ENCODE results near the gene DOCK10.

The DOCK10 gene

DNA sequence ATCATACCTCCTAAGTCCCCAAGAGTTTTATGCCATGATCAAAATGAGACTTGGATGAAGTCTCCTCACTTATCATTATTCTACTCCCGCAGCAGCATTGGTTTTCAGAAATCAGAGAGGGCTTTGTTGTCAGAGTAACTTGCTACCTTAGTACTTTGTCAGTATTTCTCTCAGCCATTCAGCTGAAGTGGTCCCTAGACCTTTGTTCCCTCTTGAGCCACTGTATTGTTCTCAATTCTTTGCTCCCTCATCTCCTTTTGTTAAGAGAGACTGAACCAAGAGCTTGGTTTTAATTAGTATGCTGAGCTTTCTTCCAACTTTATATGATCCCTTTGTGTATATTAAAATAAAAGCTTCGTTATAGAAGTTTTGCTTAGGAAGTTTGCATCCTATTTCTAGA, 133.4 kb downstream of the DOCK10 start:
- Histone ChIP-seq H3K4me1 (ENCODE audit: control insufficient read depth, insufficient read depth, low read length) (peaks cover 13% of the 10 kb centered on the region), H3K9me3 (ENCODE audit: control insufficient read depth, low read length) (no peaks in the 10 kb centered on the region), H3K27me3 (ENCODE audit: control insufficient read depth, insufficient read depth, low read length, poor library complexity, severe bottlenecking) (no peaks in the 10 kb centered on the region), H3K4me3 (ENCODE audit: insufficient read depth, low read depth, low read length) (no peak overlapping the region), H3K36me3 (ENCODE audit: control insufficient read depth, insufficient read depth, low read length) (no peaks in the 10 kb centered on the region), H3K27ac (ENCODE audit: insufficient read depth, low read depth, low read length, poor library complexity, severe bottlenecking) (peak overlapping the region; percentile 73)
- 38 to 56% methylated on average over 1 of the region's 2 CpGs for WGBS, 2 experiments

GRCh38 chr2:224904381-224904780, 137.9 kb downstream of the DOCK10 start:
- no peaks in the 10 kb centered on the region for H3K36me3 ChIP-seq (ENCODE audit: control insufficient read depth, insufficient read depth, low read length)
- no peaks in the 10 kb centered on the region for H3K4me1 ChIP-seq (ENCODE audit: control insufficient read depth, insufficient read depth, low read length)
- no peak overlapping the region for H3K27ac ChIP-seq (ENCODE audit: insufficient read depth, low read depth, low read length, poor library complexity, severe bottlenecking)
- H3K27me3 ChIP-seq (ENCODE audit: control insufficient read depth, insufficient read depth, low read length, poor library complexity, severe bottlenecking), result no peaks in the 10 kb centered on the region
- H3K9me3 ChIP-seq (ENCODE audit: control insufficient read depth, low read length), result no peaks in the 10 kb centered on the region
- H3K4me3 ChIP-seq (ENCODE audit: insufficient read depth, low read depth, low read length), result no peak overlapping the region
- 72% methylated on average over 1 of the region's 1 CpG; no CpG with 5 or more reads in 1 of the 2 experiments for WGBS, 2 experiments

DNA sequence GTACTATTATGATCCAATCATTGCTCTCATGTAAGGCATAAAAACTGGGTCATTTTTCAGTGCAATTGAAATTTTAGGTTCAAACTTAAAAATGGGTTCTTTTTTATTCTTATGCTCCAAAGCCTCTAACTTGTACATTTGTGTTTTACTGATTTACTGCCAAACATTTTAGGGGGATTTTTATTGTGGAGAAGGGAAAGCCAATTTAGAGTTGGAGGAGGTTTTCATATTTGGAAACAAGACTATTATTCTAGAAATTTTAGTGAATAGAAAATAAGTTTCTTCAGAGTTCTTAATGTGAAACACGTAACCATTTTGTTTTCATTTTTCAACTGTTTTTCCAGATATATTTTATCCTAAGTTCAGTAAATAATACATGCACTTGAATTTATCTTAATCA, 138.6 kb downstream of the DOCK10 start:
- H3K9me3 ChIP-seq (ENCODE audit: control insufficient read depth, low read length), result no peaks in the 10 kb centered on the region
- H3K4me3 ChIP-seq (ENCODE audit: insufficient read depth, low read depth, low read length), result no peak overlapping the region
- H3K27ac ChIP-seq (ENCODE audit: insufficient read depth, low read depth, low read length, poor library complexity, severe bottlenecking), result no peak overlapping the region
- H3K36me3 ChIP-seq (ENCODE audit: control insufficient read depth, insufficient read depth, low read length), result no peaks in the 10 kb centered on the region
- H3K4me1 ChIP-seq (ENCODE audit: control insufficient read depth, insufficient read depth, low read length), result no peaks in the 10 kb centered on the region
- 88% methylated on average over 1 of the region's 1 CpG; no CpG with 5 or more reads in 1 of the 2 experiments for WGBS, 2 experiments
- H3K27me3 ChIP-seq (ENCODE audit: control insufficient read depth, insufficient read depth, low read length, poor library complexity, severe bottlenecking), result no peaks in the 10 kb centered on the region

GRCh38 chr2:224901121-224901676, 141.1 kb downstream of the DOCK10 start:
- H3K36me3 ChIP-seq (ENCODE audit: control insufficient read depth, insufficient read depth, low read length), result no peaks in the 10 kb centered on the region
- no peaks in the 10 kb centered on the region for H3K4me1 ChIP-seq (ENCODE audit: control insufficient read depth, insufficient read depth, low read length)
- H3K9me3 ChIP-seq (ENCODE audit: control insufficient read depth, low read length), result no peaks in the 10 kb centered on the region
- no peaks in the 10 kb centered on the region for H3K27me3 ChIP-seq (ENCODE audit: control insufficient read depth, insufficient read depth, low read length, poor library complexity, severe bottlenecking)
- no peak overlapping the region for H3K27ac ChIP-seq (ENCODE audit: insufficient read depth, low read depth, low read length, poor library complexity, severe bottlenecking)
- H3K4me3 ChIP-seq (ENCODE audit: insufficient read depth, low read depth, low read length), result no peak overlapping the region
- WGBS, 2 experiments, result 93 to 96% methylated on average over 4 of the region's 4 CpGs

- WGBS, 2 experiments, result 100% methylated on average over 1 of the region's 1 CpG; no CpG with 5 or more reads in 1 of the 2 experiments
- Histone ChIP-seq H3K36me3 (ENCODE audit: control insufficient read depth, insufficient read depth, low read length) (no peaks in the 10 kb centered on the region), H3K9me3 (ENCODE audit: control insufficient read depth, low read length) (no peaks in the 10 kb centered on the region), H3K27ac (ENCODE audit: insufficient read depth, low read depth, low read length, poor library complexity, severe bottlenecking) (no peak overlapping the region), H3K27me3 (ENCODE audit: control insufficient read depth, insufficient read depth, low read length, poor library complexity, severe bottlenecking) (no peaks in the 10 kb centered on the region), H3K4me3 (ENCODE audit: insufficient read depth, low read depth, low read length) (no peak overlapping the region), H3K4me1 (ENCODE audit: control insufficient read depth, insufficient read depth, low read length) (no peaks in the 10 kb centered on the region)
These were observed 146.9 kb downstream of the DOCK10 start for GRCh38 chr2:224895377-224895776.

- Histone ChIP-seq H3K4me1 (ENCODE audit: control insufficient read depth, insufficient read depth, low read length) (no peaks in the 10 kb centered on the region), H3K36me3 (ENCODE audit: control insufficient read depth, insufficient read depth, low read length) (no peaks in the 10 kb centered on the region), H3K9me3 (ENCODE audit: control insufficient read depth, low read length) (no peaks in the 10 kb centered on the region), H3K27me3 (ENCODE audit: control insufficient read depth, insufficient read depth, low read length, poor library complexity, severe bottlenecking) (no peaks in the 10 kb centered on the region), H3K4me3 (ENCODE audit: insufficient read depth, low read depth, low read length) (no peak overlapping the region), H3K27ac (ENCODE audit: insufficient read depth, low read depth, low read length, poor library complexity, severe bottlenecking) (no peak overlapping the region)
- WGBS, 2 experiments, result 91 to 96% methylated on average over 3 of the region's 3 CpGs
These were observed 147.9 kb downstream of the DOCK10 start for GRCh38 chr2:224894356-224894755.

DNA sequence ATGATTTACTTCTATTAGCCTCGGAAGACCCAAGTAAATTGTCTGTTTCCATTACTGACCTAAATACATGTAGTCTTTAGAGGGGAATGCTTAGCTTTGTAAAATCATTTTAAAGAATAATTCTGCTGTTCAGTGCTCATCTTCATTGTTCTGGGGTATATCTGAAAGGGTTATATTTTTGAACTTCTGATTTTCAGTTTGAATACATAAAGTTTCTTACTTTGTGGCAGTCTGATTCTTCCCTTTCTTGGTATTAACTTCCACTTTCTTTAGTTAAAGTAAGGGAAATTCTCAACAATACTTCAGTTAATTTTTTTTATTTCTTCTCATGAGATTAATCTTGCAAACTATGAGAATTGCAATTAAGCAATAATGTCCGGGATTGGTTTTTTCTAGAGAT, 148.4 kb downstream of the DOCK10 start:
- Histone ChIP-seq H3K27ac (ENCODE audit: insufficient read depth, low read depth, low read length, poor library complexity, severe bottlenecking) (no peak overlapping the region), H3K4me1 (ENCODE audit: control insufficient read depth, insufficient read depth, low read length) (no peaks in the 10 kb centered on the region), H3K36me3 (ENCODE audit: control insufficient read depth, insufficient read depth, low read length) (no peaks in the 10 kb centered on the region), H3K27me3 (ENCODE audit: control insufficient read depth, insufficient read depth, low read length, poor library complexity, severe bottlenecking) (no peaks in the 10 kb centered on the region), H3K9me3 (ENCODE audit: control insufficient read depth, low read length) (no peaks in the 10 kb centered on the region), H3K4me3 (ENCODE audit: insufficient read depth, low read depth, low read length) (no peak overlapping the region)
- 100% methylated on average over 2 of the region's 2 CpGs; no CpG with 5 or more reads in 1 of the 2 experiments for WGBS, 2 experiments

DNA sequence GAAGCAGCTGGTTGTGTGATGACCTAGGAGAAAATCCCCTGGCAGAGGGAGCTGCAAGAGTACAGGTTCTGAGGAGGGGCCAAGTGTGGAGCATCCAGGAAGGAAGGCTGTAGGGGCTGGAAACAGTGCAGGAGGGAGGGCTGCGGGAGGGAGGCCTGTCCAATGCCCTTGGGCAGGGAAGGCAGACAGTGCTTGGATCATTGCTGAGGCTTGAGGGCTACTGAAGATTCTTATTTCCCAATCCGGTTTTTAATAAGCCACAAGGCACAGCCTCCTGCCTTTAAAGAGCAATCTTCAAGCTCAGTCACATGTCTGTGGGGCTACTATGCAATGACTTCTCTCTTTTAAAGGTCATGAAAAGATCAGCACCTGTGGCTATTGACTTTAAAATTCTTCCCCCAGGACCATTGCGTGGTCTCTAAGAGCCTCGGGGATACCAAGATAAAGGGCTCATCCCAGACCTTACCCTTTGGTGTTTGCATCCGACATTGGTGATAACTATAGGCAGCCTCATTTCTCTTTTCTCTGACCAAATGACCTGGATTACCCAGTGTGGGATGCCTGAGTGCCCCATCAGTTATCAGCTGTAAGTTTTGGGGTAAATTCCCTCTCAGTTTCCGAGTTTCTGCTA, 149.6 kb downstream of the DOCK10 start:
- 63 to 72% methylated on average over 6 of the region's 6 CpGs for WGBS, 2 experiments
- H3K4me1 ChIP-seq (ENCODE audit: control insufficient read depth, insufficient read depth, low read length), result no peaks in the 10 kb centered on the region

DNA sequence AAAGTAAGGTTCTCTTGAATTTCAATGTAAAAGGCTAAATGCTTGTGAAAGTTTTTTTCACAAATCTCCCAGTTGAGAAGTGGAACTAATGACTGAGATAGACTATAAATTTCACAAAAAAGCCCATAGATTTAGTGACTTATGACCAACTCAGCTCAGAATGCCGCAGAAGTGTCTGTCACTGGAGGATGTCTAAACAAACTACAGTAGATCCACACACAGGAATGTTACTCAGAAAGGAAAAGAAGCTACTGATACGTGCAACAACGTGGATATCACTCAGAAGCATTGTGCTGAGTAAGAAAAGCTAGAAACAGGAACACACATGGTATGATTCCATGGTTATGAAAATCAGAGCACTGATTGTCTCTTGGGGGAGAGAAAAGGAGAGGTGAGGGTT, 151.9 kb downstream of the DOCK10 start:
- Histone ChIP-seq H3K27ac (ENCODE audit: insufficient read depth, low read depth, low read length, poor library complexity, severe bottlenecking) (no peak overlapping the region), H3K4me3 (ENCODE audit: insufficient read depth, low read depth, low read length) (no peak overlapping the region), H3K4me1 (ENCODE audit: control insufficient read depth, insufficient read depth, low read length) (no peaks in the 10 kb centered on the region), H3K27me3 (ENCODE audit: control insufficient read depth, insufficient read depth, low read length, poor library complexity, severe bottlenecking) (no peaks in the 10 kb centered on the region), H3K36me3 (ENCODE audit: control insufficient read depth, insufficient read depth, low read length) (no peaks in the 10 kb centered on the region), H3K9me3 (ENCODE audit: control insufficient read depth, low read length) (no peaks in the 10 kb centered on the region)
- 95 to 99% methylated on average over 3 of the region's 3 CpGs for WGBS, 2 experiments

More for the DNA sequence above, 149.6 kb downstream of the DOCK10 start:
- no peaks in the 10 kb centered on the region for H3K9me3 ChIP-seq (ENCODE audit: control insufficient read depth, low read length)
- H3K27me3 ChIP-seq (ENCODE audit: control insufficient read depth, insufficient read depth, low read length, poor library complexity, severe bottlenecking), result no peaks in the 10 kb centered on the region
- H3K4me3 ChIP-seq (ENCODE audit: insufficient read depth, low read depth, low read length), result no peak overlapping the region
- H3K27ac ChIP-seq (ENCODE audit: insufficient read depth, low read depth, low read length, poor library complexity, severe bottlenecking), result no peak overlapping the region
- no peaks in the 10 kb centered on the region for H3K36me3 ChIP-seq (ENCODE audit: control insufficient read depth, insufficient read depth, low read length)

DNA sequence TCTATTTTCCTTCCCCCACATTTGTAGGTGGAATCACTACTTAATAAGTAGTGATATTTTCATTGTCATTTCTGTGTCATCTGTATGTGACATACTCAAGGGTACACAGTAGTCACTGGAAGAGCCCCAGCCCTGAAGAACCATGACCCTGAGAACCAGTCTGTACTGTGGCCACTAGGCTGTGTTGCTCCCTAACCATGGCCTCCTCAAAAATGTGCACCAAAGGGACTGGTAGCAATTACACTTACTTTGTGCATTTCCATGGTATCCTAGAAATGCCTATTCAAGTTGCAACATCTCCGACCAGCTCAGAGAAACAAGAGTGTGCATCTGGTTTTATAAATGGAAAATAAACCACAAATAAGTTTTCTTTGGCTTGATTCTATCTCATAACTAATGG, 155.1 kb downstream of the DOCK10 start:
- Histone ChIP-seq H3K4me1 (ENCODE audit: control insufficient read depth, insufficient read depth, low read length) (no peaks in the 10 kb centered on the region), H3K27me3 (ENCODE audit: control insufficient read depth, insufficient read depth, low read length, poor library complexity, severe bottlenecking) (no peaks in the 10 kb centered on the region), H3K4me3 (ENCODE audit: insufficient read depth, low read depth, low read length) (no peak overlapping the region), H3K9me3 (ENCODE audit: control insufficient read depth, low read length) (no peaks in the 10 kb centered on the region), H3K36me3 (ENCODE audit: control insufficient read depth, insufficient read depth, low read length) (no peaks in the 10 kb centered on the region), H3K27ac (ENCODE audit: insufficient read depth, low read depth, low read length, poor library complexity, severe bottlenecking) (no peak overlapping the region)
- WGBS, 2 experiments, result 86% methylated on average over 1 of the region's 1 CpG; no CpG with 5 or more reads in 1 of the 2 experiments

Data from ectodermal cell (in vitro differentiated cells).